Right renal cortex interstitium (tissue), 3 donors: ENCODE measurements around the gene COLGALT1. TPM values are rescaled to one million over a fixed set of nuclear protein-coding genes. Genes with fewer than 3 reads are reported as not detected.
"Not testable (repeated sequence)": the region's sequence is repeated elsewhere in the genome, so short reads cannot be mapped to it uniquely, and the experiment has no call there.

Source experiments
- DNase-seq, 3 donors: peaks; one replicate each; pipeline ENCODE4 v3.0.0-alpha.2; 2013; ENCODE audit warnings: low read depth in 3 of 3, low spot score in 2 of 3
- polyA plus RNA-seq, 3 donors: library from polyadenylated mRNA; unstranded; fragments of 120-200 nt; gene quantifications; one replicate each; pipeline ENCODE4 v1.2.1, GENCODE V29; 2013; ENCODE audit not compliant: insufficient read length in 3 of 3

The COLGALT1 gene
- polyA plus RNA-seq, result 10 to 100 TPM; 43.3 to 47.5 (median 43.7) TPM

- DNase-seq, result peak; percentile 89 to 95 (median 94)
These were observed at the start of gene COLGALT1 for GRCh38 chr19:17555480-17555928. Gene COLGALT1 (plus strand): TSS chr19:17555649. CDS start chr19:17555714, 65 bp downstream.

GRCh38 chr19:17506745-17507144 is 48.7 kb upstream of the COLGALT1 start:
- no peak for DNase-seq

GRCh38 chr19:17508558-17508933 is 46.9 kb upstream of the COLGALT1 start:
- not testable (repeated sequence) for DNase-seq

GRCh38 chr19:17510220-17510993 is 45.0 kb upstream of the COLGALT1 start:
- DNase-seq, result no peak

GRCh38 chr19:17511724-17512573 is 43.5 kb upstream of the COLGALT1 start:
- DNase-seq, result peak; percentile 41 to 58 (median 56)

GRCh38 chr19:17512574-17512939 is 42.9 kb upstream of the COLGALT1 start:
- no peak for DNase-seq

- no peak for DNase-seq
These were observed 39.9 kb upstream of the COLGALT1 start for GRCh38 chr19:17515408-17516149.

- no peak for DNase-seq
These were observed 37.6 kb upstream of the COLGALT1 start for GRCh38 chr19:17517898-17518297.

GRCh38 chr19:17518654-17519053 is 36.8 kb upstream of the COLGALT1 start:
- not testable (repeated sequence) for DNase-seq

GRCh38 chr19:17519967-17520366 is 35.5 kb upstream of the COLGALT1 start:
- DNase-seq, result no peak

- DNase-seq, result no peak
These were observed 34.6 kb upstream of the COLGALT1 start for GRCh38 chr19:17520865-17521264.

- DNase-seq, result no peak
These were observed 32.2 kb upstream of the COLGALT1 start for GRCh38 chr19:17522988-17523872.

- DNase-seq, result no peak
These were observed 30.8 kb upstream of the COLGALT1 start for GRCh38 chr19:17524651-17525050.

- no peak for DNase-seq
These were observed 30.3 kb upstream of the COLGALT1 start for GRCh38 chr19:17525141-17525540.

- no peak for DNase-seq
These were observed 28.5 kb upstream of the COLGALT1 start for GRCh38 chr19:17526922-17527321.

- no peak for DNase-seq
These were observed 28.1 kb upstream of the COLGALT1 start for GRCh38 chr19:17527326-17527725.

- no peak for DNase-seq
These were observed 26.8 kb upstream of the COLGALT1 start for GRCh38 chr19:17528610-17529009.

- DNase-seq, result no peak
These were observed 25.9 kb upstream of the COLGALT1 start for GRCh38 chr19:17529239-17530158.

GRCh38 chr19:17530586-17530985 is 24.9 kb upstream of the COLGALT1 start:
- no peak for DNase-seq
